GM21737 (cell line): Measurements from ENCODE around the gene CBX7.

Experiments
- ATAC-seq: cut with Tn5 transposase; IDR thresholded peaks from one replicate; pipeline ENCODE4 v1.9.1; 2021; ENCODE audit warnings: mild to moderate bottlenecking, moderate library complexity; ENCODE audit not compliant: unreplicated experiment

The CBX7 gene

DNA sequence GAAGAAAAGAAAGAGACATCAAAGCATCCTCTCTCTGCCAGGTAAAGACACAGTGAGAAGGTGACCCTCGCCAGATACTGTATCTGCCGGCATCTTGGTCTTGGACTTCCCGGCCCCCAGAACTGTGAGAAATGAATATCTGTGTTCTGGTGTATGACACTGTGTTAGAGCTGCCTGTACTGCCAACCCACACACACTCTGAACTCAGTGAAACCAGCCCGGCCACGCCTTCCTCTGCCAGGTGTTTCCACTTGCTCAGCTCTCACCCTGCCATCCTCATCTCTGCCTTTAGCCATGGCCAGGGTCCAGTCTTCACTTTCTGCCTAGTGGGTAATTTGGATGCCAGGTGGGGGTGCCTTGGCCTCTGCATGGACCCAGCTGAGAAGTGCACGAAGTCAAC, 24.0 kb downstream of the CBX7 start:
- no peak for ATAC-seq

DNA sequence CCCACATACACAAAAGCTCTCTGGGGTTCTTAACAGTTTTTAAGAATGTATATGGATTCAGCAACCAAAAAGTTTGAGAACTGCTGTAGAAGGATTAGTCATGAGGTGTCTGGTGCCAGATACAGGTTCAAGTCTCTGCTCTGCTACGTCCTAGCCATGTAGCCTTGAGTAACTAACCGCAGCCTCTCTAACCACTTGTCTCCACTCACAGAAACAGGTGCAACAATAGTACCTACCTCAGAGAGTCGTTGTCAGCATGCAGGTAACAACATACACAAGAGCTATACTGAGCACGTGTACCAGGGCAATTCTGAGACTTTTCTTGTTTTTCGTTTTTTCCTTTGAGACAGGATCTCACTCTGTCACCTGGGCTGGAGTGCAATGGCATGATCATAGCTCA, 26.9 kb downstream of the CBX7 start:
- no peak for ATAC-seq

DNA sequence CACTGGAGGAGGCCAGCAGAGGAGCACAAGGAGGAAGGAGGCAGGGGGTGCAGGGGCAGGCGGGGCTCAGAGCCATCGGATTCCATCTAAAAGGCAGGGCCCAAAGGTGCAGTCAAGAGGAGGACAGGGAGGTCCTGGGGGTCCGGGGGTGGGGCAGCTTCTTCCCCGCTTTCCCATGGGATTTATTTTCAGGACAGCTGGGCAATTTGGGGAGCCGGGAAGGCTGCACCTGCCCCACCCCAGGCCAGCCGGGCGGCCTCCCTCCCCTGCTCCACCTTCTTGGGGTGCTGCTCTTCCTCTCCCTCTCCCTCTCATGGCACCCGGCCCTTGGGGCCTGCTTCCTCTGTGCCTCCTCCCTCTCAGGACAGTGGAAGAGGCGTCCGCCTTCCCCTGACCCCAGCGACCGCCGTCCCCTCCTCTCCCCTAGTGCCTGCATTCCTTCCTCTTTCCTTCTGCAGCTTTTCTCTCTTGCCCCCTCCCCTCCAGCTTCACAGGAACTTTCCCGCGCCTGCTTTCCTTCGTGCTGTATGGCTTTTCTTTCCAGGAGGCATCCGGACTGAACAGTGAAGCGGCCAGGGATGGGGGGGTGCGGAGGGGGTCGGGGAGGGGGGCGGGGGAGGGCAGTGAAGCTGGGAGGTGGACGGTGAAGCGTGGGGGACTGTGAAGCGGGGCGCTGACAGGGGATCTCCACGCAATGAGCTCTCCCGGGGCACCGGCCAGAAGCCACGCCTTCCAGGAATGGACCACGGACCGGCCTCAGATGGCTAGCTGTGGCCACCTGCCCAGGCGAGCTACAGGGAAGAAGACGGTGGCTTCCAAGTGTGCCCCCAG, 28.5 kb downstream of the CBX7 start:
- no peak for ATAC-seq

DNA sequence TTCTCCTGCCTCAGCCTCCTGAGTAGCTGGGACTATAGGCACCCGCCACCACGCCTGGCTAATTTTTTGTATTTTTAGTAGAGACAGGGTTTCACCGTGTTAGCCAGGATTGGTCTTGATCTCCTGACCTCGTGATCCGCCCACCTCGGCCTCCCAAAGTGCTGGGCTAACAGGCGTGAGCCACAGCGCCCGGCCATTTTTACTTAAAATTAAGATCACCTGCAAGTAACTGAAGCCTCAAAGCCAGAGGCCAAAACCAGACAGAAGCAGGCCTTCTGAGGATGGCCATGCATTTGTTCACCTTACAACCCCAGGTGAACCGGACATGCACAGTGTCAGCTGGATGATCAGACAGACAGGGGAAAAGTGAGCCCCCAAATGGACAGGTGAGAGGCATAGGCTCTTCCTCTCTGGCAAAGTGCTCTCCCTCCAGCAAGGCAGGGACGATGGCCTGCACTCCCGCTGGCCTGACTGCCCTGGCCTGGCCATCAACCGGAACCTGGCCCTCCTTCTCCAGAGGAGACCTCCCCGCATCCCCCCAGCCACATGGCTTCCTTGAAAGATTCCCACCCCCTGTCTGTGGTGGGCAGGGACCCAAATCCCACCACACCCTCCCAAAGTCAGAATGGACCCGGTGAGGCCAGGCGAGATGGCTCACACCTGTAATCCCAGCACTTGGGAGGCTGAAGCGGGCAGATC, 29.6 kb downstream of the CBX7 start:
- no peak for ATAC-seq

DNA sequence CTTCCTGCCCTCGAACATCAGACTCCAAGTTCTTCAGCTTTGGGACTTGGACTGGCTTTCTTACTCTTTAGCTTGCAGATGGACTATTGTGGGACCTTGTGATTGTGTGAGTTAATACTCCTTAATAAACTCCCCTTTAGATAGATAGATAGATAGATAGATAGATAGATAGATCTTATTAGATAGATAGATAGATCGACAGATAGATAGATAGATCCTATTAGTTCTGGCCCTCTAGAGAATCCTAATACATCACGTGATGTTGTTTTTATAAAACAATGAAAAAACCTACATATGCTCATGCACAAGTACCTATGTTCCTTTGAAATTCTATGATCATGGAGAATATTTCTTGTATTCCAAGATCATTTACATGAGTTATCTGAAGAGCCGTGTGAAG, 31.5 kb downstream of the CBX7 start:
- ATAC-seq = no peak

DNA sequence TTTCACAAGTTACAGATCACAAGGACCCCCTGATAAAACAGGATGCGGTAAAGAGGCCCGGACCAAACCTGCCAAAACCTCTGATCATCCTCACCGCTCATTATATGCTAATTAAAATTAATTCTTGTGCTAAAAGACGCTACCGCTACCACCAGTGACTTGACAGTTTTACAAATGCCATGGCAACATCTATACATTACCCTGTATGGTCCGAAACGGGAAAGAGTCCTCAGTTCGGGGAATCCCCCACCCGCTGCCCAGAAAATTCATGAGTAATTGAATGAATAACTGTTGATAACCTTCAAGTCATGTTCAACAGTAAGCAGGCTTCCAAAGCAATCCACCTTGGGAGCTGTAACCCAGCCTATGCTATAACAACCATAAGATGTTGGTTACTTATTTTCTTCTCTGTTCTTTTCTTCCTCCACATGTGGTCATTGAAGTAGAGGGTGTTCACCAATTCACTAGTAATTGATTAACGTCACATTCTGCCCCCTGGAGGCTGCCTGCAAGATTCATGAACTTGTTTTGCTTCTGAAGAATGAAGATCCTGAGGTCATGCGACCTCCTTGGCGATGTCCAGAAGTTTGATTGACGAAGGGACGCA, 34.8 kb downstream of the CBX7 start:
- peak; percentile 41 for ATAC-seq

DNA sequence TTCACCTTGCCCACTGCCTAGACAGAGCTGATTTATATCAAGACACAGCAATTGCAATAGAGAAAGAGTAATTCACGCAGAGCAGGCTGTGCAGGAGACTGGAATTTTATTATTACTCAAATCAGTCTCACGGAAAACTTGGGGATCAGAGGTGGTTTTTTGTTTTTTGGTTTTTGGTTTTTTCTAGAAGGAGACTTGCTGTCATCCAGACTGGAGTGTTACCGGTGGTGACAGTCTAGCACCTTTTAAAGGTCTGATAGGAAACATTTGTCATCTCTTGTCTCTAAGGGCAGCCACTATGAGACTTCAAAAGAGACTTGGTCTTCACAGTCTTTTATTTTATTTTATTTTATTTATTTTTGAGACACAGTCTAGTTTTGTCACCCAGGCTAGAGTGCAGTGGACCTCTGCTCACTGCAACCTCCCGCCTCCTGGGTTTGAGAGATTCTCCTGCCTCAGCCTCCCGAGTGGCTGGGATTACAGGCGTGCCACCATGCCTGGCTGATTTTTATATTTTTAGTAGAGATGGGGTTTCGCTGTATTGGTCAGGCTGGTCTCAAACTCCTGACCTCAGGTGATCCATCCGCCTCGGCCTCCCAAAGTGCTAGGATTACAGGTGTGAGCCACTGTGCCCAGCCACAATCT, 36.4 kb downstream of the CBX7 start:
- no peak for ATAC-seq

DNA sequence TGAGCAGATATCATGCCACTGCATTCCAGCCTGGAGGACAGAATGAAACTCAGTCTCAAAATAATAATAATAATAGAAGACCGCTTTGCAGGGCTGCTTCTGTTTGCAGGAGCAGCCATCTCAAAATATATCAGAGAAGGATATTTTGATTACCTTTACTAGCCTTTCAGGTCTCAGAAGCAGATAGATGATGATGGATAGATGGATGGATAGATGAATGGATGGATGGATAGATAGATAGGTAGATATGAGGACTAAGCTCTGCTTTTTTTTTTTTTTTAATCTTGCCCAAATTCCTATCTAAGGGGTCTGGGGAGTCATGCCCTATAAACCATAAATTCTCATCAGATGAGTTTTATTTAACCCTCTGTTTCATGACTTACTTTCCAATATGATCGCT, 36.9 kb downstream of the CBX7 start:
- no peak for ATAC-seq

DNA sequence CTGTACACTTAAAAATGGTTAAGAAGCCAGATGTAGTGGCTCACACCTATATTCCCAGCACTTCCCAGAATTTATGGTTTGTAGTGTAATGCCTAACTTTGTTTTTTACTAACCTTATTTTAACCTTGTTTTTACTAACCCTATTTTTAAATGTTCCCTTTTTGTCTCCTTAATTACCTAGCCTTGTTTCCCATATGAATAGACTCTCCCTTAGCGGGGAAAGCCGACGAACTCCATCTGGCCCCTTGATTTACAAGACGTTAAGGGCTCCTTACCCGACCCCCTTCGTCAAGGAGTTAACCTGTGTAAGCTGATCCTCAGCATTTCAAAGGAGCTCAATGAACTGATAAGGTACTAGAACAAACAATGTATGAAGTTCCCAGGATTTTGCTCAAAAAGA, 38.4 kb downstream of the CBX7 start:
- ATAC-seq = no peak

DNA sequence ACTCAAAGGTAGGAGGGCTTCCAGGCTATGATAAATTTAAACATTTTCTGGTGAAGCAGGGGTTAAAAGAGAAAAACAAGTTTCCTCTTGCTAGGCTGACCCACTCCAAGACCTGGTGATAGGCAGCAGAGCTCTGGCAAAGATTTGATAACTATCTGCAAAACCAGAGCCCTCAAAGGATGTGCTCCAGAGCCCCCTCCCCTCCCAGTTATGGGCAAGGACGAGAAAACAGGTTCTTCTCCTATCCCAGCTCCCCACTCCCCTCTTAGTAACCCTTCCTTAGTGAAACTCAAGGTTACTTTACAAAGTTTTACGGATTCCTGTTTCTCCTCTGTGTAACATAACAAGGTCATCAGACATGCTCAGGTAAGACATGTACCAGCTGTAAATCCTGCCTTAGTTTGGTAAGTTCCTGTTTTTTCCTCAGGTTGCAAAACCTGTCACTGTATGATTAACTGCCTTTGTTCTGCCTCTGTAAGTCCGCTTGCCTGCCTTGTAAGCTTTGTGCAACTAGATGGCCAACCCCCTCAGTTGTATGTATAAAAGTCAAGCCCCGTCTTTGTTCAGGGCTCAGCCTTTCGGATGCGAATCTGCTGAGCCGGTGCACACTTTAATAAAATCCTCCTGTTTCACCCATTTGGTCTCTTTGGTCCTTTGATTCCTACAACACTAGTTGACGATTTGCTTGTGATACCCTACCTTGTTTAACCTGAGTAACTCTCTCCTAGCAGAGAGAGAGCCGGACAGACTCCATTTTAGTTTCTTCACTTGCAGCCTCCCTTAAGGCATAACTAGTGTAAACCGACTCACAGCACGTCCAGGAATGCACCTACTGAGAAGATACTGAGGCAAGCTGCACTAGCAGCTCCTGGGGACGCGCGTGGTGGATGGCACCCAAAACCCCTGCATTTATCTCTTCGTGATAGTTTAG, 41.6 kb downstream of the CBX7 start:
- ATAC-seq = no peak

DNA sequence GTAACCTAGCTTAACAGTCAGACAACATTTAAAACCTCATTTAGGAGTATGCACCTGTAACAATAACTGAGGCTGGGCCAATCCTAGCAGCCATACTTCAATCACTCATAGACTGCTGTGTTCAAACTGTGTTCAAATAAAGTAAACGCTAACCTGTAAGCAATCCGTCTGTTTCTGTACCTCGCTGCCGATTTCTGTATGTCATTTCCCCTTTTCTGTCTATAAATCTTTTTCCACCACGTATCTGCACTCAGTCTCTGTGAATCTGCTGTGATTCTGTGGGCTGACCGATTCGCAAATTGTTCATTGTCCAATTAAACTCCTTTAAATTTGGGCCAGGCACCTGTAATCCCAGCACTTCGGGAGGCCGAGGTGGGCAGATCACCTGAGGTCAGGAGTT, 43.1 kb downstream of the CBX7 start:
- ATAC-seq = no peak

DNA sequence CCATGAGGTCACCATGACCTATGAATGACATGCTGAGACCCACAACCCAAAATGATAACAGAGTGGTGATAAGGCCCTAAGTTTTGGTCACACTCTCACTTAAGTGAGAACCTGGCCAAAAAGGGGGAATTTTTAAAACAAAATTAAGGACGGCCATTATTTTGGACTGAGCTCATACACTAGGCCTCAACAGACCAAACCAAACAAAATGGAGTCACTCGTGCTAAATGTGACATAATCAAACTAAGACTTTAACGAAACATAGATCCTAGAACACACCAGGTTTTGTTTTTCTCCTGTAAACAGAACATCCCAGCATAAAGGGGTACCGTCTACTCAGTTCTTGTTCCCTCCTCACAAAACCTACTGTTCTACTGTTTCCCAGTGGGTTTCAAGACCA, 44.0 kb downstream of the CBX7 start:
- no peak for ATAC-seq

DNA sequence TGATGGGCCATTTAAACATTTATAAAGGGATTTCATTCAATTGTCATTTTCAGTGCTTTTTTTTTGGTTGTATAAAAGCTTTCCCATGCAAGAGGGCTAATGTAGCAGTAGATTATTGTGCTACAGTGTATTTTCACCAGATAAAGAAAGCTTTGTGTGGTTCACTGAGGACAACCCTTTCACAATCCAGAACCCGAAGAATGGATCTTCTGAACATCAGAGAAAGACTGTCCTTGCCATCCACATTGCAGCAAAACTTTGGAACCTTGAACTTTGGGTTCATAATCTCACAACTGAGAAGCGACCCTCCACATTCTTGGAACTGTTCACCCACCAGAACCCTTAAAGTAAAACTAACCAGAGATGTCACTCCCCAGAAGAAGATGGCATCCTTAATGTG, 46.2 kb downstream of the CBX7 start:
- ATAC-seq = no peak

DNA sequence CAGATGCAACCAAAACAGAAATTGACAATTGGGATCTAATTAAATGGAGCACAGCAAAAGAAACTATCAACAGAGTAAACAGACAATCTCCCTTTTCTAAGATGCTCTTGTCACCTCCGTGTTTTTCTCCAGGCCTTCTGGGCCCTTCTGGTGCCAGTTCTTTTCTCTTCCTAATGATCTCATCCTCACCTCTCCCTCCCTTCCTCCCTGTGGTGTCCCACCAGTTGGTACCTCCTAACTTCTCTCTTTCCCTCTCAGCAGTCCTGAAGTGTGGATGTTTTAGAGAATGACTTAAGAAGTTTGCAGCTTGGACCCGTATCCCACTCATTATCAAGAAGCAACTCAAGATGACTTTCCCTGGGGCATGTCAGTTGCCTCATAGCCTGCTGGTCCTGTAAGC, 49.0 kb downstream of the CBX7 start:
- no peak for ATAC-seq

DNA sequence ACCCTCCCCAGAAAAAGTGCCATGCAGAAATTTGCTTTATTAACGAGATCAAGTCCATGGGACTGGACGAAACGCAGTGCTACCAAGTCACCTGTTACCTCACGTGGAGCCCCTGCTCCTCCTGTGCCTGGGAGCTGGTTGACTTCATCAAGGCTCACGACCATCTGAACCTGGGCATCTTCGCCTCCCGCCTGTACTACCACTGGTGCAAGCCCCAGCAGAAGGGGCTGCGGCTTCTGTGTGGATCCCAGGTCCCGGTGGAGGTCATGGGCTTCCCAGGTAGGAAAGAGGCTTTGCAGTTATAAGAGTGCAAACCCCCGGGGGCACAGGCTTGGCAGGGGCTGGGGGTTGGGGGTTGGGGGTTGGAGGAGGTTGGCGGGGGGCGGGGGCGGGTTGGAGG, 51.3 kb downstream of the CBX7 start:
- ATAC-seq = no peak

DNA sequence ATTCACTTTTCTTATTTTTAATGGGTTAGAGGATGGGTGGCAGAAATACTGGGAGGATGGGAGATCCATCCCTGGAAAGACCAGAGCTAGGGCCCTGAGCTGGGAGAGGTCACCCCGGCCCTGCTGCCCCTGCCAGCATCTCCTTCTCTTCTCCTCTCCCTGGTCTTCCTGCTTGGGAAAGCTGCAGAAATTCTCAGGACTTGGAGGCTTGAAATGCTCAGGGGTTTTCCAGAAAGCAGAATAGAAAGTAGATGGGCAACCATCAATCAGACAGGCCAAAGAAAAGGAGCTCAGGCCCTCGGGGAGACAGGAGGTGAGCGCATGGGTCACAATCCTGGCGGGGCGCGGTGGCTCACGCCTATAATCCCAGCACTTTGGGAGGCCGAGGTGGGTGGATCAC, 53.9 kb downstream of the CBX7 start:
- no peak for ATAC-seq

DNA sequence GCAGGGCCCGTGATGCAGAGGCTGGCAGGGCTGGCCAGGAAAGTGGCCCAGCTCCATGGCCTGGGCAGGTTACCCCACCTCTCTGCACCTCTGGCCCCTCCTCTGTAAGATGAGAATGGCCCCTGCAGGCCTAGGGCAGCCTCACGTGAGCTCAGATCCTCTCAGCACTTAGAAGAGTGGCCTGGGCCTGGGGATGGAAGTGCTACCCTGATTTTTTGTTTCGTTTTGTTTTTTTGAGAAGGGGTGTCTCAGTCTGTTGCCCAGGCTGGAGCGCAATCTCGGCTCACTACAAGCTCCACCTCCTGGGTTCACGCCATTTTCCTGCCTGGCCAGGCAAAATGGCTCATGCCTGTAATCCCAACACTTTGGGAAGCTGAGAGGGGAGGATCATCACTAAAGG, 54.5 kb downstream of the CBX7 start:
- ATAC-seq = no peak

DNA sequence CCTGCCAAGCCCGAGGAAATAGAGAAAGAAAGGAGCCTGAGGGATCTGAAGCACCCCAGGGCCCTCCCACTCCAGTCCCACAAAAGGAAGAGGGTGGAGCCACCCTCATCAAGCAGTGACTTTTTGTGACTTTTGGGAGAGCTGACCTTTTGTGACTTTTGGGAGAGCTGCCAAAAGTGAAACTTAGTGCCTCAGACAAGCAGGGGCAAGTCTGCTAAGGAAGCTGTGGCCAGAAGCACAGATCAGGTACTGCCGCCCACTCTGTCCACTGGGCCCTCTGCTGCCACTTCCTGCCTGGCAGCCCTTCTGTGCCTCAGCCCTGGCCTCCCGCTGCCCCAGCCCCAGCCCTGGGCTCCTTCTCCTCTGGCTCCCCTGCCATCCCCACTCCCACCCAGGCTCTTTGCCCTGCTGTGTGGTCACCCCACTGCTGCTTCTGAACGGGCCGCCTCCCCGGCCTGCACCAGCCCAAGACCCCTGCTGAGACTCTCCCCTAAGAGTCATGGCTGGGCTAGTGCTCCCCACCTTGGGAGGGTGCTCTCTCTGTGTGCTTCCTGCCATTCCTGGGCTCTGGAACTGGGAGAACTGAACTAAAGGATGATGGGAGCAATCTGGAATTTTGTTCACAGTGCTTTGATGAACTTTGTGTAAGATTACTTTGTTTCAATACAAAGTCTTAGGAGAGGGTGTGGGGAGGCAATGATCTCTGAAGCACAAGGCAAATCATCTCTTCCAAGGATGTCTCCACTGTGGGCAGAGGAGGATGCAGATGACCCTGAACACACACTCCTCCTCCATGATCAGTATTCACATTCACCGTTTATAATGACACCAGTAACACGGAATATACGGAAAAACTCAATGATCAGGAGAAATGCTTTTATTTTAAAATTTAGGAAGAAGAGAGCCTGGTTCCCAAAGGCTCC, 55.1 kb downstream of the CBX7 start, which contains the start of gene APOBEC3H:
Gene APOBEC3H, plus strand, starts transcription at position 147 of the 923 bp plus-strand sequence. CDS start 3,035 bp downstream, outside the sequence.
- no peak for ATAC-seq

DNA sequence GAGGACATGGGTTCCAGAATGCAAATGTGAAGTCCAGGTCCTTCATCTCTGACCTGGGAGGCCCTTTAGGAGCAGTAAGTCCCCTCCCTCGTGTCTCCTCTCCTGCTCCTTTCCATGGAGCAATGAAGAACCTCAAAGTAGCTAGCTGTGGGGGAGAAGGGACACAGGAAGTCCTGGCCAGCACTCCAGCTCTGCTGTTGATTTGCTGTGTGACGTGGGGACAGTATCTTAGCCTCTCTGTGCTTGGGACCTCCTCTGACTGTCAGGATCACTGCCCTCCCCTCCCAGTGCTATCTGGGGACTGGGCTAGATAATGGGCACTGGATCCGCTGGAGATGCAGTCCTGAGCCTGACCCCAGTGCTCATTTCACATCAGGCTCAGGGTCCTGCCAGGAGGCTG, 56.5 kb downstream of the CBX7 start:
- no peak for ATAC-seq
